HG02571 (cell line): ENCODE results near the gene TBCC.

ENCODE experiments used
- ATAC-seq: cut with Tn5 transposase; IDR thresholded peaks from one replicate; pipeline ENCODE4 v1.9.1; 2021; ENCODE audit warnings: mild to moderate bottlenecking, moderate library complexity; ENCODE audit not compliant: unreplicated experiment

TBCC gene

GRCh38 chr6:42771741-42772100 lies 25.8 kb upstream of the TBCC start:
- no peak for ATAC-seq

- no peak for ATAC-seq
Observed at GRCh38 chr6:42769836-42770235, 23.9 kb upstream of the TBCC start.

GRCh38 chr6:42769051-42769450 lies 23.1 kb upstream of the TBCC start:
- no peak for ATAC-seq

GRCh38 chr6:42766163-42766670 lies 20.3 kb upstream of the TBCC start:
- ATAC-seq = no peak

GRCh38 chr6:42764911-42765648 lies 19.2 kb upstream of the TBCC start:
- no peak for ATAC-seq

GRCh38 chr6:42762950-42763349 lies 17.0 kb upstream of the TBCC start:
- no peak for ATAC-seq

- ATAC-seq = no peak
Observed at GRCh38 chr6:42762426-42762859, 16.5 kb upstream of the TBCC start.

- ATAC-seq = no peak
Observed at GRCh38 chr6:42761287-42762067, 15.6 kb upstream of the TBCC start.

GRCh38 chr6:42758756-42759430 lies 13.0 kb upstream of the TBCC start:
- no peak for ATAC-seq

GRCh38 chr6:42756722-42757121 lies 10.8 kb upstream of the TBCC start:
- ATAC-seq = no peak

- no peak for ATAC-seq
Observed at GRCh38 chr6:42754759-42755158, 8.9 kb upstream of the TBCC start.

- no peak for ATAC-seq
Observed at GRCh38 chr6:42751055-42751454, 5.2 kb upstream of the TBCC start.

- no peak for ATAC-seq
Observed at GRCh38 chr6:42748203-42748898, 2.4 kb upstream of the TBCC start.

GRCh38 chr6:42746463-42747391 lies 824 bp upstream of the TBCC start:
- peak; percentile 46 for ATAC-seq

GRCh38 chr6:42745083-42745639 lies 742 bp downstream of the TBCC start:
- no peak for ATAC-seq

- ATAC-seq = no peak
Observed at GRCh38 chr6:42744351-42744893, 1.5 kb downstream of the TBCC start.

- no peak for ATAC-seq
Observed at GRCh38 chr6:42742116-42742894, 3.6 kb downstream of the TBCC start.

- ATAC-seq = no peak
Observed at GRCh38 chr6:42740725-42741124, 5.2 kb downstream of the TBCC start.

GRCh38 chr6:42735976-42736375 lies 9.9 kb downstream of the TBCC start:
- no peak for ATAC-seq
